H1 (cell line): ENCODE measurements around the gene NAT9.

Experiments used
- CHD1 ChIP-seq: IDR thresholded peaks from 2 replicates; pipeline ENCODE4 v1.6.1; 2012; ENCODE audit warnings: low read depth, low read length, improper control_type of control experiment
- EZH2 ChIP-seq: fragments of 200-600 bp; sonication (generic); IDR thresholded peaks from 2 replicates; pipeline ENCODE4 v1.7.1; 2012; ENCODE audit warnings: low read depth, mild to moderate bottlenecking, moderate library complexity, low read length, inconsistent platforms; ENCODE audit not compliant: severe bottlenecking
- HDAC2 ChIP-seq, 2 experiments: fragments of 300-600 bp in 1 of 2; sonication (generic) in 1 of 2; IDR thresholded peaks; 2 replicates each; pipeline ENCODE4 v1.6.1; 2011 to 2012; ENCODE audit warnings: low read depth in 2 of 2, low read length in 2 of 2, mild to moderate bottlenecking in 2 of 2, moderate library complexity in 2 of 2, borderline replicate concordance in 1 of 2, inconsistent platforms in 1 of 2
- HDAC6 ChIP-seq: IDR thresholded peaks from one replicate; pipeline ENCODE4 v1.7.1; 2012; ENCODE audit warnings: low read depth, mild to moderate bottlenecking, inconsistent platforms, low read length, moderate library complexity
- PHF8 ChIP-seq: fragments of 200-600 bp; sonication (generic); conservative IDR thresholded peaks from 2 replicates; pipeline ENCODE4 v1.7.1; 2012; ENCODE audit warnings: low read depth, mild to moderate bottlenecking, inconsistent platforms, low read length, moderate library complexity
- POLR2AphosphoS5 ChIP-seq: IDR thresholded peaks from 2 replicates; pipeline ENCODE4 v1.6.1; 2011; ENCODE audit warnings: low read depth, low read length
- RFX5 ChIP-seq: IDR thresholded peaks from 2 replicates; pipeline ENCODE4 v1.6.1; 2011; ENCODE audit warnings: low read depth, low read length, improper control_type of control experiment, borderline replicate concordance
- SIN3A ChIP-seq, 2 experiments: IDR thresholded peaks in 1 of 2; conservative IDR thresholded peaks in 1 of 2; 2 replicates each; pipeline ENCODE4 v1.6.1; 2011 to 2012; ENCODE audit warnings: low read length in 2 of 2, improper control_type of control experiment in 1 of 2, low read depth in 1 of 2, mild to moderate bottlenecking in 1 of 2
- TAF7 ChIP-seq: optimal IDR thresholded peaks from 2 replicates; pipeline ENCODE3; 2011; ENCODE audit warnings: low read depth, mild to moderate bottlenecking, inconsistent platforms, low read length, moderate library complexity, borderline replicate concordance
- TF ChIP-seq, protein P1 (sequence below), 3 experiments: IDR thresholded peaks; 1 replicate in 2 of 3; 2 replicates in 1 of 3; pipeline versions ENCODE4 v1.5.1 to v1.6.1; 2011; ENCODE audit warnings: low read length in 3 of 3, mild to moderate bottlenecking in 3 of 3, inconsistent platforms in 2 of 3, low read depth in 1 of 3, moderate library complexity in 1 of 3; ENCODE audit not compliant: insufficient read depth in 1 of 3; ENCODE audit errors: control extremely low read depth in 1 of 3

DNA sequence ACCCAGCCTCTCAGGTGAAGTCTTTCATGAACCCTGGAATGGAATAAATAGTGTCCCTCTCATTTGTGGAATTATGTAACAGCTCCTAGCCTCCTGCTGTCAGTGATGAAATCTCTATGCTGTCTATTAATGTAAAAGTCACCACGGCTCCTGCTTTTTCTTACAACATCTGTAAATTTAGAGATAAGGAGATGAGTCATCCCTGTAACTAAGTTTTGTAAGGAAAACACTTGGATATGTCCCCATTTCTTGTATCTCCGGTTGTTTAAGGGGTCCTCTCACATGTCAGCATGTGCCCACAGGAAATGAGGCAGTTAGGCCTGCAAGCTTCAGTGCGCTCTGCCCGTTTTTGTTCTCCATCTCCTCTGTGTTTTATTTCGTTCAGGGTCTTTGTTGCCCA lies 2.8 kb upstream of the NAT9 start:
- TF ChIP-seq, protein P1, sequence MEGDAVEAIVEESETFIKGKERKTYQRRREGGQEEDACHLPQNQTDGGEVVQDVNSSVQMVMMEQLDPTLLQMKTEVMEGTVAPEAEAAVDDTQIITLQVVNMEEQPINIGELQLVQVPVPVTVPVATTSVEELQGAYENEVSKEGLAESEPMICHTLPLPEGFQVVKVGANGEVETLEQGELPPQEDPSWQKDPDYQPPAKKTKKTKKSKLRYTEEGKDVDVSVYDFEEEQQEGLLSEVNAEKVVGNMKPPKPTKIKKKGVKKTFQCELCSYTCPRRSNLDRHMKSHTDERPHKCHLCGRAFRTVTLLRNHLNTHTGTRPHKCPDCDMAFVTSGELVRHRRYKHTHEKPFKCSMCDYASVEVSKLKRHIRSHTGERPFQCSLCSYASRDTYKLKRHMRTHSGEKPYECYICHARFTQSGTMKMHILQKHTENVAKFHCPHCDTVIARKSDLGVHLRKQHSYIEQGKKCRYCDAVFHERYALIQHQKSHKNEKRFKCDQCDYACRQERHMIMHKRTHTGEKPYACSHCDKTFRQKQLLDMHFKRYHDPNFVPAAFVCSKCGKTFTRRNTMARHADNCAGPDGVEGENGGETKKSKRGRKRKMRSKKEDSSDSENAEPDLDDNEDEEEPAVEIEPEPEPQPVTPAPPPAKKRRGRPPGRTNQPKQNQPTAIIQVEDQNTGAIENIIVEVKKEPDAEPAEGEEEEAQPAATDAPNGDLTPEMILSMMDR (IDR thresholded peaks at IDR 0.05; ENCODE audit: control extremely low read depth in 1 of 3, insufficient read depth in 1 of 3, low read depth in 1 of 3, low read length in 3 of 3), result no peak
- TF ChIP-seq EZH2 (no peak), SIN3A (conservative IDR thresholded peaks at IDR 0.05 in 1 of 2, IDR thresholded peaks at IDR 0.05 in 1 of 2; ENCODE audit: low read depth in 1 of 2, low read length in 2 of 2) (no peak), HDAC2 (IDR thresholded peaks at IDR 0.05; ENCODE audit: borderline replicate concordance in 1 of 2, low read depth in 2 of 2, low read length in 2 of 2) (no peak), RFX5 (no peak), PHF8 (no peak), CHD1 (no peak), POLR2AphosphoS5 (no peak), TAF7 (no peak), HDAC6 (no peak)
